PC-9 (cell line): Measurements from ENCODE around the gene PLPPR1. TPM values are rescaled to one million over a fixed set of nuclear protein-coding genes. Genes with fewer than 3 reads are reported as not detected.

ENCODE experiments used
- BruUV-seq: library from RNA; stranded (reverse); fragments of 400-500 nt; replicated peaks from 2 replicates; lab custom pipeline; 2021; lab: Mats Ljungman, UMichigan
- CTCF ChIA-PET: fragments of 300-600 bp; sonication (Branson Sonifier 250); formaldehyde crosslinking; loops from one replicate; lab custom pipeline; 2022; ENCODE audit warnings: antibody characterized with exemption; lab: Charles Lee
- POLR2A ChIA-PET: fragments of 300-600 bp; sonication (Branson Sonifier 250); formaldehyde crosslinking; loops from one replicate; lab custom pipeline; 2022; ENCODE audit warnings: antibody characterized with exemption; ENCODE audit not compliant: unreplicated experiment; lab: Charles Lee
- DNase-seq, 2 experiments: peaks; one replicate each; pipeline versions ENCODE4 v3.0.0 to v3.0.0-alpha.2; 2015 to 2022; ENCODE audit warnings: mixed read lengths in 1 of 2
- H2AFZ ChIP-seq: fragments of 200-600 bp; sonication (generic); 2 replicates; pipeline ENCODE4 v1.8.1; 2017; ENCODE audit warnings: antibody characterized with exemption
- H3F3A ChIP-seq: fragments of 200-600 bp; sonication (generic); 2 replicates; pipeline ENCODE4 v1.8.1; 2017; ENCODE audit warnings: antibody characterized with exemption, mild to moderate bottlenecking, low read depth; ENCODE audit not compliant: insufficient read depth
- H3K27ac ChIP-seq: fragments of 200-600 bp; sonication (generic); 2 replicates; pipeline ENCODE4 v1.6.1; 2016; ENCODE audit warnings: mixed run types
- H3K27me3 ChIP-seq: fragments of 200-600 bp; sonication (generic); 2 replicates; pipeline ENCODE4 v1.6.1; 2016; ENCODE audit warnings: low read depth, mixed run types; ENCODE audit not compliant: insufficient read depth
- H3K36me3 ChIP-seq: fragments of 200-600 bp; sonication (generic); 2 replicates; pipeline ENCODE4 v1.6.1; 2016; ENCODE audit warnings: low read depth, mixed run types
- H3K4me1 ChIP-seq: fragments of 200-600 bp; sonication (generic); replicated peaks from 2 replicates; pipeline ENCODE4 v1.6.1; 2016; ENCODE audit warnings: mixed run types; ENCODE audit not compliant: insufficient read depth
- H3K4me2 ChIP-seq: fragments of 200-600 bp; sonication (generic); 2 replicates; pipeline ENCODE4 v1.6.1; 2017; ENCODE audit warnings: mixed run types
- H3K4me3 ChIP-seq: fragments of 200-600 bp; sonication (generic); 2 replicates; pipeline ENCODE4 v1.6.1; 2016; ENCODE audit warnings: mixed run types
- H3K79me2 ChIP-seq: fragments of 200-600 bp; sonication (generic); 2 replicates; pipeline ENCODE4 v1.6.1; 2017; ENCODE audit warnings: low read depth, mixed run types
- H3K9me2 ChIP-seq: fragments of 200-600 bp; sonication (generic); 2 replicates; pipeline ENCODE4 v1.8.1; 2017; ENCODE audit warnings: mild to moderate bottlenecking; ENCODE audit not compliant: insufficient read depth
- H3K9me3 ChIP-seq: fragments of 200-600 bp; sonication (generic); 2 replicates; pipeline ENCODE4 v1.8.1; 2016; ENCODE audit warnings: low read depth; ENCODE audit not compliant: insufficient read depth
- H4K20me1 ChIP-seq: fragments of 200-600 bp; sonication (generic); 2 replicates; pipeline ENCODE4 v1.8.1; 2017; ENCODE audit not compliant: insufficient read depth
- EZH2 ChIP-seq: fragments of 200-600 bp; sonication (generic); IDR thresholded peaks from 2 replicates; pipeline ENCODE4 v1.8.0; 2017; ENCODE audit warnings: antibody characterized with exemption, low read depth
- intact Hi-C: fragments of 100-400 bp; cut with micrococcal nuclease; formaldehyde crosslinking; loops from one replicate; pipeline ENCODE4 v1.10.0; 2022; ENCODE audit not compliant: unreplicated experiment
- total RNA-seq: library from RNA; stranded (reverse); gene quantifications from 2 replicates; pipeline ENCODE4 v1.2.3, GENCODE V29; 2021
- TF ChIP-seq, protein P1 (sequence below): fragments of 200-600 bp; sonication (generic); conservative IDR thresholded peaks from 2 replicates; pipeline ENCODE4 v1.6.1; 2017; ENCODE audit warnings: mixed run types, antibody characterized with exemption, mild to moderate bottlenecking, moderate library complexity

The PLPPR1 gene
- total RNA-seq, 1 experiment from 2014 or later, result not detected

DNA sequence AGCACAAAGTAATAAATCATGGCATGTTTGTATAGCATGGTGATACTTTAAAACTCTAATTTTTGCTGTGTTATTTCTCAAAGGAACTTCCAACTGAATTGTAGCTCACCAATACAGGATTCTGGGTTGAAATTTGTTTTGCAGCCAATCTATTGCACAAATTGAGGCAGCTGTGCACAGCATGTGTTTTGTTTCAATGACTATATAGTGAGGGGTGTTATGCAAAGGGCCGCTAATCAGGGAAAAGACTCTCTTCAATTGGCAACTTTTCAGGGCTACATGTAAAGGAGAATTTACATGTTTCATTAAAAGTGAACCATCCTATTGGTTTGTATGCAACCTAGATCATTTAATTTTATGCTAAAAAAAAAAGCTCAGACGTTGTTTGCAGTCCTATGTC lies 44.6 kb downstream of the PLPPR1 start:
- Histone ChIP-seq H3K79me2 (no peaks in the 10 kb centered on the region), H3K9me3 (no peaks in the 10 kb centered on the region), H3K36me3 (no peaks in the 10 kb centered on the region), H3K4me1 (no peaks in the 10 kb centered on the region), H4K20me1 (no peaks in the 10 kb centered on the region), H3K27ac (no peak overlapping the region), H3K4me3 (no peak overlapping the region), H3K4me2 (no peak overlapping the region), H3K9me2 (no peaks in the 10 kb centered on the region), H3K27me3 (no peaks in the 10 kb centered on the region), H2AFZ (no peak overlapping the region), H3F3A (no peaks in the 10 kb centered on the region)
- no peak for TF ChIP-seq EZH2
- TF ChIP-seq, protein P1, sequence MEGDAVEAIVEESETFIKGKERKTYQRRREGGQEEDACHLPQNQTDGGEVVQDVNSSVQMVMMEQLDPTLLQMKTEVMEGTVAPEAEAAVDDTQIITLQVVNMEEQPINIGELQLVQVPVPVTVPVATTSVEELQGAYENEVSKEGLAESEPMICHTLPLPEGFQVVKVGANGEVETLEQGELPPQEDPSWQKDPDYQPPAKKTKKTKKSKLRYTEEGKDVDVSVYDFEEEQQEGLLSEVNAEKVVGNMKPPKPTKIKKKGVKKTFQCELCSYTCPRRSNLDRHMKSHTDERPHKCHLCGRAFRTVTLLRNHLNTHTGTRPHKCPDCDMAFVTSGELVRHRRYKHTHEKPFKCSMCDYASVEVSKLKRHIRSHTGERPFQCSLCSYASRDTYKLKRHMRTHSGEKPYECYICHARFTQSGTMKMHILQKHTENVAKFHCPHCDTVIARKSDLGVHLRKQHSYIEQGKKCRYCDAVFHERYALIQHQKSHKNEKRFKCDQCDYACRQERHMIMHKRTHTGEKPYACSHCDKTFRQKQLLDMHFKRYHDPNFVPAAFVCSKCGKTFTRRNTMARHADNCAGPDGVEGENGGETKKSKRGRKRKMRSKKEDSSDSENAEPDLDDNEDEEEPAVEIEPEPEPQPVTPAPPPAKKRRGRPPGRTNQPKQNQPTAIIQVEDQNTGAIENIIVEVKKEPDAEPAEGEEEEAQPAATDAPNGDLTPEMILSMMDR, result no peak
- BruUV-seq, result no TSS peak
- POLR2A ChIA-PET, result no interaction called here
- CTCF ChIA-PET, result no interaction called here
- no peak for DNase-seq
- intact Hi-C loops, result no loop called here

DNA sequence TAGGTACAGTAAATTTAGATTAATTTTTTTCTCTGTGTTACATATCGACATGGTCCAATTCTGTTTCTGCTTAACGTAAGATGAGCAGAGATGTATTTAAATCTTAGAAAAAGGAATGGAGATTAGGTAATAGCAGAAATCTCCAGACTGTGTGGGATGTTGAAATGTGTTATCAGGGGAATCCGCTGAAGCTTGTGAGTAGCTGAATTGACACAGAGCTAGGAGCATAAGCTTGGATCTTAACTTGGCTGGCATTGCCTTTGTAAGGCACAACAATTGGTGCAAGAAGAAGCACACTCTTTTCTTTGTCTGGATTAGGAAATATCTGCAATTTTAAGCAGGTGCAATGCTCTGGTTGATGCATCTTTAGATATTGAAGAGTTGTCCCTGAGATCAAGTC lies 53.1 kb downstream of the PLPPR1 start:
- Histone ChIP-seq H4K20me1 (no peaks in the 10 kb centered on the region), H3K4me2 (no peak overlapping the region), H3K9me3 (no peaks in the 10 kb centered on the region), H3K27me3 (no peaks in the 10 kb centered on the region), H3K36me3 (no peaks in the 10 kb centered on the region), H3K27ac (no peak overlapping the region), H2AFZ (no peak overlapping the region), H3K9me2 (no peaks in the 10 kb centered on the region), H3F3A (no peaks in the 10 kb centered on the region), H3K4me1 (no peaks in the 10 kb centered on the region), H3K4me3 (no peak overlapping the region), H3K79me2 (no peaks in the 10 kb centered on the region)
- intact Hi-C loops, result no loop called here
- DNase-seq, result no peak
- ChIA-PET POLR2A (no interaction called here), CTCF (no interaction called here)
- no peak for TF ChIP-seq EZH2
- TF ChIP-seq, protein P1, result no peak
- BruUV-seq, result no TSS peak

DNA sequence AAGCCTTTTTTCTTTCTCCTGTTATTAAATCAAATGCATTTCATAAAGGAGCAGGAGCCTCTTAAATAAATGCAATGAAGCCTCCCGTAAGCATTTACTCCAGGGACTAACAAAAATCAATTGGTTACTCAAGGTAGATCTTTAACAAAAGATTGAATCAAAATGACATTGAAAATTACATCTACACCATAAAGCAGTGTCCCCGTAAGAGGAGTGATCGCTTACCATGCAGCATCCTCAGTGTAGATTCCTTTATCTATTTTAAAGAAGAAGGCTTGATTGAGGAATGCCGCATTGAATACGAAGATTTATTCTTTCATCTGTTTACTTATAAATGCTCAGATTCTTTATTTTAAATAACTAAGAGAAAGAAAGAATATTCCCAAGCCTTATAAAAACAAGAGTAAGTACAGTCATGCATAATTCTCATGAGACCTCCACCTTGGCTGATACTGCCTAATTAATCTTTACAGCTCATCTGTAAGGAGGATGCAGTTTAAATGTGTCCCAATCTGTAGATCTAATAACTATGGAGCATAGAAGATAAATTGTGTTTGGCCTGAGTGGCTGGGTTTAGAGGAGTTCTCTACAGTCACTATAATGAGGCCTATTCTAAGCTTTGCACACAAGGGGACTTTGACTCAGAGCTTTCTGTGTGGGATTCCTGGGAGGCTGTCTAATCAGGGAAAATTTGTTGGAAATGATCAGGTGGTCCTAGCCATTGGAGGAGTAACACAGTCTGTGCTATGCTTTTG lies 55.1 kb downstream of the PLPPR1 start:
- no peaks in the 10 kb centered on the region for H3F3A ChIP-seq
- CTCF ChIA-PET, result no interaction called here
- H3K9me2 ChIP-seq, result no peaks in the 10 kb centered on the region
- TF ChIP-seq, protein P1, result no peak
- TF ChIP-seq EZH2, result no peak
- no peaks in the 10 kb centered on the region for H3K9me3 ChIP-seq
- H3K27ac ChIP-seq, result no peak overlapping the region
- DNase-seq, result no peak
- H3K27me3 ChIP-seq, result no peaks in the 10 kb centered on the region
- H3K4me2 ChIP-seq, result no peak overlapping the region
- no TSS peak for BruUV-seq
- H4K20me1 ChIP-seq, result no peaks in the 10 kb centered on the region
- H3K79me2 ChIP-seq, result no peaks in the 10 kb centered on the region
- intact Hi-C loops, result no loop called here
- H2AFZ ChIP-seq, result no peak overlapping the region
- H3K4me3 ChIP-seq, result no peak overlapping the region
- POLR2A ChIA-PET, result no interaction called here
- H3K4me1 ChIP-seq, result no peaks in the 10 kb centered on the region
- H3K36me3 ChIP-seq, result no peaks in the 10 kb centered on the region
